Activated CD8-positive, alpha-beta T cell treated with anti-CD3 and anti-CD28 coated beads, Interleukin-2, amount 10 ng/mL, durations not matched to agents 7 days and 5 days (primary cell): Measurements from ENCODE around the gene MYO5A. TPM values are rescaled to one million over a fixed set of nuclear protein-coding genes. Genes with fewer than 3 reads are reported as not detected.

ENCODE experiments used
- ATAC-seq: fragments of 150-1000 bp; cut with Tn5 transposase; one replicate; pipeline ENCODE4 v1.10.0; 2021; ENCODE audit warnings: moderate library complexity
- CTCF ChIA-PET: fragments of 350-600 bp; sonication (Branson Sonifier 250); formaldehyde crosslinking; loops from one replicate; lab custom pipeline; 2021; ENCODE audit warnings: antibody characterized with exemption; lab: Charles Lee
- POLR2A ChIA-PET: fragments of 350-600 bp; sonication (Branson Sonifier 250); formaldehyde crosslinking; loops from one replicate; lab custom pipeline; 2021; ENCODE audit warnings: antibody characterized with exemption; lab: Charles Lee
- DNase-seq: peaks from one replicate; pipeline ENCODE4 v3.0.0-alpha.2; 2020
- H3K27ac Mint-ChIP-seq: one replicate; pipeline ENCODE4 v1.8.0; 2021; ENCODE audit warnings: mild to moderate bottlenecking, mixed read lengths
- H3K27me3 Mint-ChIP-seq: one replicate; pipeline ENCODE4 v1.8.0; 2021; ENCODE audit warnings: low read depth, mixed read lengths
- H3K36me3 Mint-ChIP-seq: one replicate; pipeline ENCODE4 v1.8.0; 2021; ENCODE audit warnings: low read depth, mixed read lengths
- H3K4me1 Mint-ChIP-seq: one replicate; pipeline ENCODE4 v1.8.0; 2021; ENCODE audit warnings: low read depth, mixed read lengths
- H3K4me3 Mint-ChIP-seq: one replicate; pipeline ENCODE4 v1.8.0; 2021; ENCODE audit warnings: mild to moderate bottlenecking, mixed read lengths
- H3K9me3 Mint-ChIP-seq: one replicate; pipeline ENCODE4 v1.8.0; 2022; ENCODE audit warnings: mixed read lengths; ENCODE audit not compliant: insufficient read depth
- total RNA-seq, 2 experiments: library from RNA; stranded (reverse); gene quantifications; one replicate each; pipeline ENCODE4 v1.2.3, GENCODE V29; 2021

Gene MYO5A
- total RNA-seq, 2 experiments from 2014 or later, result 34.8 to 37.4 TPM

DNA sequence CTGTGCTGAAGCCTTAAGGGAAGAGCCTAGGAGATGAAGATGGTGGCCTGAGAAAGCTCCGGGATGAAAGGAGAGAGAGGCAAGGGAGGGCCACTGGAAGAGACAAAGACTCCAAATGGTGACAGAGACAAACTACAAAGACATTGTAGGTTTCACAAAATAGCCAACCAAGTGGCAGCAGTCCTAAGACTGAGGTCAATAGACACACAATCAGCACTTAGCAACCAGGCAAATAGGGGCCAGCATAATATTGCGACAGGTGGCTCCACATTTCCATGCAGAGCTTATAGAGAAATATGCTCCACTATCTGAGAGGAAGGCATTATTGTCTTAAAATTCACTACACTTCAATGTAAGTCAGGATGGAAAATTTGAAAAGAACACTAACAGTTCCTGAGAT is 211.0 kb downstream of the MYO5A start:
- H3K27ac Mint-ChIP-seq, result no peak overlapping the region
- H3K36me3 Mint-ChIP-seq, result peaks cover 35% of the 10 kb centered on the region
- ATAC-seq (no peak), DNase-seq (no peak)
- no peaks in the 10 kb centered on the region for H3K9me3 Mint-ChIP-seq
- no peaks in the 10 kb centered on the region for H3K27me3 Mint-ChIP-seq
- CTCF ChIA-PET, result interaction anchor here (0.8 to 1.4 kb wide), 3 partner anchors 13 to 416 kb away, joined by 3 to 5 read pairs (median 4); no protein-coding TSS in a partner anchor
- no peaks in the 10 kb centered on the region for H3K4me1 Mint-ChIP-seq
- POLR2A ChIA-PET, result no interaction called here
- H3K4me3 Mint-ChIP-seq, result no peak overlapping the region

DNA sequence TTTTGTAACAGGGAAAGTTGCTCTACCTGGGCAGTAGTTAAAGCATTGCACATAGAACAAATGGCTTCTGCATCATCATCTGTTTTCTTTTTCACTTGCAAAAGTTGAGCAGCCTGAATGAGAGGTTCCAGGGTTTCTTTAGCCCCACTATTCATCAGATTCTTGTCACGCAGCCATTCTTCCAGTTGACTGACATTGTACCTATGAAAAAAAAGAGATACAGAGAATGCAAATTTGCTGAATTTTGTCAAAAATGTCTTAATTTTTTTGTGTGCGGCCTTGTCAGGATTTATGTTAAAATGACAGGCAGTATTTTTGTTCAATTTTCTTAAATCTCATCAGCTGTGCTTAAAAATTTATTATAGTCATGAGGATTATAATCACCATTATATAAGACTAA is 211.7 kb downstream of the MYO5A start:
- no peaks in the 10 kb centered on the region for H3K4me1 Mint-ChIP-seq
- no peak overlapping the region for H3K27ac Mint-ChIP-seq
- ChIA-PET POLR2A (no interaction called here), CTCF (interaction anchor here (1.0 to 1.4 kb wide), 3 partner anchors 14 to 419 kb away, joined by 3 to 5 read pairs (median 3); no protein-coding TSS in a partner anchor)
- H3K36me3 Mint-ChIP-seq, result peaks cover 36% of the 10 kb centered on the region
- DNase-seq (no peak), ATAC-seq (no peak)
- no peaks in the 10 kb centered on the region for H3K27me3 Mint-ChIP-seq
- H3K4me3 Mint-ChIP-seq, result no peak overlapping the region
- no peaks in the 10 kb centered on the region for H3K9me3 Mint-ChIP-seq

GRCh38 chr15:52309154-52309548 is 219.5 kb downstream of the MYO5A start:
- ChIA-PET POLR2A (no interaction called here), CTCF (interaction anchor here (1.1 to 1.6 kb wide), 5 partner anchors 11 to 54 kb away, joined by 3 to 4 read pairs (median 3); partner anchors contain the start of gene MYO5C)
- Mint-ChIP-seq H3K36me3 (peaks cover 16% of the 10 kb centered on the region), H3K4me1 (peaks cover under 1% of the 10 kb centered on the region), H3K4me3 (no peak overlapping the region), H3K27ac (no peak overlapping the region), H3K9me3 (no peaks in the 10 kb centered on the region), H3K27me3 (no peaks in the 10 kb centered on the region)
- ATAC-seq (no peak), DNase-seq (no peak)

DNA sequence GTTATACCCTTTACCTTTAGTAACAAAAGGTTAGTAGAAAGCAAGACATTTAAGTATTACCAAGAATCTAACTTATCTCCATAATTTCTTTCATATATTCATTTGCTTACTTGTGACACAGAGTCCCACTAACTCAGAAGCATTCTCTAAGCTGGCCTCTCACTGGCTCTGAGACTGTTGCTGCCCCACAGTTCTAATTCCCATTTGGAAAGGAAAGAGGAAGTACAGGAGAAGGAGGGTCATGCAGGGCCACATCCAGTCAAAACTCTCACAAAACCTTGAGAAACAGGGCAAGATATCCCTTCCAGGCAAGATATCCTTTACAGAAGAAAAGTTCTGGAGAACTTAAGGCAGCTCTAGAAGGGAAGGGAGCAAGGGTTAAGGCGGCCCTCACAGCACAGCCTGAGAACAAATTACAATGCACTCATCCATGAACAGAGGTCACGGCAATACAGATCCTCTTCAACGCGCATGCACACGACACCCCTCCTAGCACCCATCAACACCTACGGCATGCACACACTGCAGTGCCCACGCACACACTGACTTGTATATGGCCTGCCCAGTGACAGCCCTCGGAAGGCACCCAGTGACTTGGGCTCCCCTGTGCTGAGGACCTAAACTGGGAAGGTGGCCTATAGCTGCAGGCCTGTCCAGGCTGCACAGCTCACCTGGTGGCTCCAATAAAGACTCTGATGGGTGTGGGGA is 220.1 kb downstream of the MYO5A start:
- no peak overlapping the region for H3K27ac Mint-ChIP-seq
- ATAC-seq, result no peak
- peaks cover 15% of the 10 kb centered on the region for H3K36me3 Mint-ChIP-seq
- DNase-seq, result no peak
- ChIA-PET POLR2A (no interaction called here), CTCF (interaction anchor here (1.1 to 1.4 kb wide), 3 partner anchors 10 to 54 kb away, joined by 3 to 4 read pairs (median 3); no protein-coding TSS in a partner anchor)
- H3K4me3 Mint-ChIP-seq, result no peak overlapping the region
- peaks cover 6% of the 10 kb centered on the region for H3K4me1 Mint-ChIP-seq
- no peaks in the 10 kb centered on the region for H3K27me3 Mint-ChIP-seq
- no peaks in the 10 kb centered on the region for H3K9me3 Mint-ChIP-seq

DNA sequence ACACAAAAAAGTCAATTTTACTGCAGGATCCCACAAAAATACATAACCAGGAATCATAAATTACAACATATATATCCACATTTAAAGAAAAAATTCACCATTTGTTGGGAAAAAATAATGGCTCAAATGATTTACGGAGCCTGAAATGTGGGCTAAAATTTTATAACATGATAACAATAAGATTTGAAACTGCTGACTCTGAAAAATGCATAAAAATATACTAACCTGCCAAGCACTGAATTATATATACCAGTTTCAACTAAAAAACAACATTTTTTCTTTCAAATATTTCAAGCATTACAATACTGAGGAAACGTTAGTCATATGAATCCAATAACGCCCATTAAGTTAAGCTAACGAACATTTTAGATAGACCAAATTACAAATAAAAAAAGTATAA is 220.8 kb downstream of the MYO5A start:
- DNase-seq, result no peak
- Mint-ChIP-seq H3K9me3 (no peaks in the 10 kb centered on the region), H3K4me3 (no peak overlapping the region), H3K27me3 (no peaks in the 10 kb centered on the region), H3K4me1 (peaks cover 12% of the 10 kb centered on the region), H3K36me3 (peaks cover 10% of the 10 kb centered on the region), H3K27ac (no peak overlapping the region)
- CTCF ChIA-PET, result interaction anchor here (1.1 kb wide), 1 partner anchor 24 kb away, joined by 3 read pairs; no protein-coding TSS in a partner anchor
- POLR2A ChIA-PET, result no interaction called here
- no peak for ATAC-seq

DNA sequence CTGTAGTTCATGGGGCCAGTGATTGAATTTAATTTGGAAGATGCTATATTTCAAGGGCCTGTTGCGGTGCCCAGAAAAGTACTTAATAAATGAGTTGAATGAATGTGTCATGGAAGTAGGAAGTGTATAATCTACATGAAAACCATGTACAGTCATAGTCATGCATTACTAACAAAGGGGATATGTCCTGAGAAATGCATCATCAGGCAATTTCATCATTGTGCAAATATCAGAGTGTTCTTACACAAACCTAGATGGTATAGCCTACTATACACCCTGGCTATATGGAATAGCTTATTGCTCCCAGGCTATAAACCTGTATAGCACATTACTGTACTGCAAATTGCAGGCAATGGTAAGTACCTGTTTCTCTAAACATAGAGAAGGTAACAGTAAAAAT is 222.4 kb downstream of the MYO5A start:
- ChIA-PET POLR2A (no interaction called here), CTCF (no interaction called here)
- H3K27me3 Mint-ChIP-seq, result no peaks in the 10 kb centered on the region
- H3K4me3 Mint-ChIP-seq, result no peak overlapping the region
- H3K9me3 Mint-ChIP-seq, result no peaks in the 10 kb centered on the region
- H3K27ac Mint-ChIP-seq, result no peak overlapping the region
- DNase-seq (no peak), ATAC-seq (no peak)
- H3K4me1 Mint-ChIP-seq, result peaks cover 15% of the 10 kb centered on the region
- peaks cover 6% of the 10 kb centered on the region for H3K36me3 Mint-ChIP-seq

- H3K36me3 Mint-ChIP-seq, result peaks cover 2% of the 10 kb centered on the region
- ATAC-seq (no peak), DNase-seq (no peak)
- CTCF ChIA-PET, result interaction anchor here (0.8 to 1.7 kb wide), 5 partner anchors 15 to 420 kb away, joined by 3 to 7 read pairs (median 4); no protein-coding TSS in a partner anchor
- peaks cover 12% of the 10 kb centered on the region for H3K27me3 Mint-ChIP-seq
- no peaks in the 10 kb centered on the region for H3K9me3 Mint-ChIP-seq
- peak overlapping the region; percentile 36 for H3K27ac Mint-ChIP-seq
- POLR2A ChIA-PET, result no interaction called here
- H3K4me1 Mint-ChIP-seq, result peaks cover 15% of the 10 kb centered on the region
- no peak overlapping the region for H3K4me3 Mint-ChIP-seq
These were observed 225.4 kb downstream of the MYO5A start for GRCh38 chr15:52303093-52303772.

DNA sequence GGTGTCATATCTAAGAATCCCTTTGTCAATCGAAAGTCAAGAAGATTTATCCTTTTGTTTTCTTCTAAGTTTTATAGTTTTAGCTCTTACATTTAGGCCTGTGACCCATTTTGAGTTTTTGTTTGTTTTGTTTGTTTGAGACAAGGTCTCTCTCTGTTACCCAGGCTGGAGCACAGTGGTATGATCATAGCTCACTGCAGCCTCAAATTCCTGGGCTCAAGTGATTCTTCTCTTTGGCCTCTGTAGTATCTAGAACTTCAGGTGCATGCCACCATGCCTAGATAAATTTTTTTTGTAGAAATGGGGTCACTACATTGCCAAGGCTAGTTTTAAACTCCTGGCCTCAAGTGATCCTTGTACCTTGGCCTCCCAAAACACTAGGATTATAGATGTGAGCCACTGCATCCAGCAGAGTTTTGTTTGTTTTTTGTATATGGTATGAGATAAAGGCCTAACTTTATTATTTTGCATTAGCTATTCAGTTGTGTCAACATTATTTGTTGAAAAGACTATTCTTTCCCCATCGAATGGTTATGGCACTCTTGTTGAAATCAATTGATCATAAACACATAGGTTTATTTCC is 227.3 kb downstream of the MYO5A start:
- Mint-ChIP-seq H3K4me1 (peaks cover 15% of the 10 kb centered on the region), H3K36me3 (peaks cover 2% of the 10 kb centered on the region), H3K4me3 (no peak overlapping the region), H3K27ac (no peak overlapping the region), H3K27me3 (peaks cover 20% of the 10 kb centered on the region), H3K9me3 (no peaks in the 10 kb centered on the region)
- CTCF ChIA-PET, result interaction anchor here (1.0 to 1.5 kb wide), 2 partner anchors 15 to 27 kb away, joined by 3 read pairs; no protein-coding TSS in a partner anchor
- no peak for DNase-seq
- no peak for ATAC-seq
- POLR2A ChIA-PET, result no interaction called here

DNA sequence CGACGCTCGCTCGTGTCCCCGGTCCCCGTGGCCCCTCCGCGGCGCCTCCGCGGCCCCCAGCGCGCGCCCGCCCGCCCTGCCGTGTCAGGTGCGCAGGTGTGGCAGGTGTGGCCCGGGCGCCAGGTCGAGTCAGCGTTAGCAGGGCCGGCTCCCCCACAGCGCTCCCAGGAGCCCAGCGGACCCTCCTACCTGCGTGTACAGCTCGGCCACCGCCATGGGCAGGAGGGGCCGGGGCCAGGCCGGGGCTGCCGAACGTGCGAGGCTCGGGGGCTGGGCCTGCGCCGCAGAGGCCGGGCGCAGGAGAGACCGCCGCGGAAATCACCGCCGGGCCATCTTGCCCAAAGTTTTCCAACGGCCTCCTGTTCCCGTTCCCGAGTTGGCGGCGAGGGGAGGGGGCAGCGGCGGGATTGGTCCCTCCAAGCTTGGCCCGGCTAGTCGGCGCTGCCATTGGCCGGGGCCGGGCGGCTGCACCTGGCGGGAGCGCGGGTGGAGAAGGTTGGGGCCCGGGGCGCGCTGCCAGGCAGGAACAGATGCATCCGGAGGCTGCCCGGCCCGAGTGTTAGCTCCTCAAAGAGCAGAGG is 233.2 kb downstream of the MYO5A start, which contains the start of gene MYO5C:
TSS of gene MYO5C (minus strand) at position 384 of the 581 bp plus-strand sequence. CDS start at position 216, 168 bp downstream.
- DNase-seq (no peak), ATAC-seq (peak; percentile 60)
- Mint-ChIP-seq H3K4me3 (peak within 1 kb of the TSS; percentile 42), H3K27ac (no peak within 1 kb of the TSS), H3K36me3 (no peaks in the 10 kb centered on the region), H3K9me3 (no peaks in the 10 kb centered on the region), H3K4me1 (peaks cover 27% of the 10 kb centered on the region), H3K27me3 (peaks cover 55% of the 10 kb centered on the region)
- ChIA-PET CTCF (interaction anchor here (1.7 to 2.4 kb wide), 2 partner anchors 14 to 33 kb away, joined by 3 to 8 read pairs; no protein-coding TSS in a partner anchor), POLR2A (interaction anchor here (0.6 to 2.1 kb wide), 2 partner anchors 34 to 148 kb away, joined by 3 to 4 read pairs; no protein-coding TSS in a partner anchor)

DNA sequence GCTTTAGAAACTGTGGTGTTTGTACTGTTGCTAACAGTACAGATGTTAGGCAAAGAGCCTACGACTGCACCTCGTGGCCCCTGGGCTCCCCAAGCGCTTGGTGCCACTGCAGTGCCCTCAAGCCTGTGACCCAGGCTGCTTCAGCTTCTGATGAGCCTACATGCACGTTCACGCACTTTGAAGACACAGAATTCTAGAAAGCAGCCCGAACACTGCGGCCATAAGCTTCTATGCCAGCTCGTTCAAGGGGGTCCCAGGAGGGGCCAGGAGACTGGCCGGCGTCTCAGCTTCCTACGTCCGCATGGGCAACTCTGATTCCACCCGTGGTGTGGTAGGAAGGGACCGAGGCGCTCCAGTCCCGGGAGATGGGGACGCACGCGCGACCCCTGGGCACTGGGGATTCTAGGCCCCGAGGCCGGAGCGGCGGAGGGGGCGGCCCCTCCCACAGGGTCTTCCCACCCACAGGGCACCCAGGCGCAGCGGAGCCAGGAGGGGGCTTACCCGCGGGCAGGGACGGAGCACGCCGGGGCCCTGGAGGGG is 233.7 kb downstream of the MYO5A start:
- ChIA-PET CTCF (interaction anchor here (1.2 to 2.4 kb wide), 4 partner anchors 15 to 38 kb away, joined by 3 to 8 read pairs (median 4); no protein-coding TSS in a partner anchor), POLR2A (interaction anchor here (2.1 kb wide), 1 partner anchor 33 kb away, joined by 4 read pairs; no protein-coding TSS in a partner anchor)
- peaks cover 51% of the 10 kb centered on the region for H3K27me3 Mint-ChIP-seq
- H3K36me3 Mint-ChIP-seq, result no peaks in the 10 kb centered on the region
- DNase-seq (no peak), ATAC-seq (peak; percentile 43)
- peak overlapping the region; percentile 42 for H3K4me3 Mint-ChIP-seq
- no peaks in the 10 kb centered on the region for H3K9me3 Mint-ChIP-seq
- H3K4me1 Mint-ChIP-seq, result peaks cover 32% of the 10 kb centered on the region
- no peak overlapping the region for H3K27ac Mint-ChIP-seq
